HG03097 (cell line): ENCODE measurements around the gene ATP8B3.
"Not testable (repeated sequence)": the region's sequence is repeated elsewhere in the genome, so short reads cannot be mapped to it uniquely, and the experiment has no call there.

Experiments
- ATAC-seq: cut with Tn5 transposase; IDR thresholded peaks from one replicate; pipeline ENCODE4 v1.9.1; 2021; ENCODE audit not compliant: unreplicated experiment, low FRiP score

Gene ATP8B3

DNA sequence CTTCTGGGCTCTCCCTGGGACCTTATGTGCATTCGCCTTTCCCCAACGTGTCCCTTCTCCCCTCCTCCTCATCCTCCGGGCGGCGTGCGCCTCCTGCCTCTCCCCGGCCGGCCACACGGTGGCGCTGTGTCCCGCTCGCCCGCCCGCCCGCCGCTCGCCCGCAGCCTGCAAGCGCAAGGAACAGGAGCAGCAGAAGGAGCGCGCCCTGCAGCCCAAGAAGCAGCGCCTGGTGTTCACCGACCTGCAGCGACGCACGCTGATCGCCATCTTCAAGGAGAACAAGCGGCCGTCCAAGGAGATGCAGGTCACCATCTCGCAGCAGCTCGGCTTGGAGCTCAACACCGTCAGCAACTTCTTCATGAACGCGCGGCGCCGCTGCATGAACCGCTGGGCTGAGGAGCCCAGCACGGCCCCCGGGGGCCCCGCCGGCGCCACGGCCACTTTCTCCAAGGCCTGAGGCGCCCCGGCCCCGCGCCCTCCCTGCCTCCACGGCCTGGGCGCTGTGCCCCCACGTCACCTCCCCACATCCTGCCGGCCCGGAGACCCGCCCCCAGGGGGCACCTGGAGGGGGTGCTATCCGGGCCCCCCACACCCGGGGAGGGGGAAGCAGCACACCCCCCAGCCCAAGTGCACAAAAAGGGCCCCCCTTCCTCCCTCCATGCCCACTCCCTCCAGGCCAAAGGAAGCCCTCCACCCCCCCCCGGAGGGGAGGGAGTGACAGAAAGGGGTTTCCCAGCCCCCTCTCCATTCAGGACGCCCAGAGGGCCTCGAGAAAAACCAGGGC, 36.9 kb downstream of the ATP8B3 start:
- no peak for ATAC-seq

DNA sequence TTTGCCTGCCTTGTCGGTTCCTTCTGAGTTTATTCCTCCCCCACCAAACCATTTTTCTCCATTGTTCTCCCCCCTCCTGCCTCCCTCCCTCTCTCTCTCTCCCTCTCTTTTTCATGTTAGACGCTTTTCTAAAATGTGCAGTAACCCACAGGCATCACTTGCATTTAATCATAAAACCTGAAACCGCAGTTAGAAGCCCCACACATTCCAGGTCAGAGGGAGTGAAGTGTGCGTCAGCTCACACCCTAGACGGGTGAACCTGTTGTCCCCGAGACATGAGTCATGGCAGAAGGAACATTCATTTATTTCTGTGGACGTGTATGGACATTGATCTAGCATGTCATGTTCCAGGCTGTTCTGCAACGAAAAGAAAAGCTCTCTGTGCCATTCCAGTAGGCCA, 38.9 kb downstream of the ATP8B3 start:
- ATAC-seq, result no peak

DNA sequence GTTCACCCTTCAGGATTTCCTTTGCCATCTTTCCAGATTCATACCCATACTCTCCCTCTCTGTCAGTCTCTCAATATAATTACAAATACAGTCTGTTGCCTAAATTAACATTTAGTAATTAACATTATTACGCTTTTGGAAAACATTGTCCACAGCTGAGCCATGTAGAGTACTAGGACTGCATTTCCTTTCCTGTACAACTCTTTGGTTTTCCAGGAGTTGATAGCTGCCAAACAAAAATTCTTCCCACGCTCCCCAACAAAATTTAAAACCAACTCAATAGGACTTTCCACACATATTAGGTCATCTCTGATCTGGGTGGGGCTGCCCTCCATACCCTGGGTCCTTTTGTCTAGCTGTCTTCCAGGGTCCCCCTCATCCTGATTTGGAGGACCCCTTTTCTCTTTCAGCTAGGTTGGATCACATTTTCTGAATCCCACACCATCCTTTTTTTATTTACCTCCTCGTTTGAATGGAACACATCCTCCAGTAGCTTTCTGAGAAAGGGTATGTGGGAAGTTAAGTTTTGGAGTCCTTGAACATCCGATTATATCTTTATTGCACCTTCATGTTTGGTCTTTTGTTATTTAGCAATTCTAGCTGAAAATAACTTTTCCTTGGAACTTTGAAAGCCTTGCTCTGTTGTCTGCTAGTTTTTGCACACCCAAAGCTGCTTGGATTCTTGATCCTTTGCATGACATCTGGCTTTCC, 41.1 kb downstream of the ATP8B3 start:
- no peak for ATAC-seq

DNA sequence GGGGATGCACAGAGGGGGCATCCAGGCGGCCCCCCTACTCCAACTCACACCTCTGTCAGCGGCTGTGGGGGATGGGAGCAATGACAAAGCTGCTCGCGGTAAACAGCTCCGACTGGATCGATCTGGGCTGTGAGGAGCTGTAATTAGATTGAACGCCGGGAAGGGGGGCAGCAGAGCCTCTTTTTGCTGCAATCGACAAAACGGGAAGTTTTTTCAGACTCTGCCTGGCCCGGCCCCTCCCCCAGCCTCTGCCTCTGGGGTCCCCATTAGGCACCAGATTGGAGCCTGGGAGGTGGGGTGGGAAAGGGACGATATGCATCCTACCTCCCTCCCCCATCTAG, 42.5 kb downstream of the ATP8B3 start:
- no peak for ATAC-seq

DNA sequence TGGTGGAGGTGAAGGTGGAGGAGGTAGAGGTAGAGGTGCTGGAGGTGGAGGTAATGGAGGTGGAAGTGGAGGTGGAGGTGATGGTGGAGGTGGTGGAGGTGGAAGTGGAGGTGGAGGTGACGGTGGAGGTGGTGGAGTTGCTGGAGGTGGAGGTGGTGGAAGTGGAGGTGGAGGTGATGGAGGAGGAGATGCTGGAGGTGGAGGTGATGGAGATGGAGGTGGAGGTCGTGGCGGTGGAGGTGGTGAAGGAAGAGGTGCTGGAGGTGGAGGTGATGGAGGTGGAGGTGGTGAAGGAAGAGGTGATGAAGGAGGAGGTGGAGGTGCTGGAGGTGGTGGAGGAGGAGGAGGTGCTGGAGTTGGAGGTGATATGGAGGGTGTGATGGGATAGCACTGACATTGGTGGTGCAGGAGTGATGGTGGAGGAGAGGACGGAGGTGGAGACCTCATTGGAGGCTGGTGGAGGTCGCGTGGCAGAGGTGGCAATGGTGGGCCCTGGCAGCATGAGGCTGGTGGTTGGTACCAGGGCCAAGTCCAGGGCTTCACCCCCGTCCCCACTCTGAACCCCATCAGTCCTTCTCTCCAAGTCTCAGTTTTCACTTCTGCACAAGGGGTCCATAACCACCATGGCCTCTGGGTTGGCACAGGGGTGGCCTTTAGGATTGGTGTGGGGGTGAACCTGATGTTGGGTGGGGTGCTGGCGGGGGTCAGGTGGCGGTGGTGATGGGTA, 43.0 kb downstream of the ATP8B3 start:
- ATAC-seq, result no peak

DNA sequence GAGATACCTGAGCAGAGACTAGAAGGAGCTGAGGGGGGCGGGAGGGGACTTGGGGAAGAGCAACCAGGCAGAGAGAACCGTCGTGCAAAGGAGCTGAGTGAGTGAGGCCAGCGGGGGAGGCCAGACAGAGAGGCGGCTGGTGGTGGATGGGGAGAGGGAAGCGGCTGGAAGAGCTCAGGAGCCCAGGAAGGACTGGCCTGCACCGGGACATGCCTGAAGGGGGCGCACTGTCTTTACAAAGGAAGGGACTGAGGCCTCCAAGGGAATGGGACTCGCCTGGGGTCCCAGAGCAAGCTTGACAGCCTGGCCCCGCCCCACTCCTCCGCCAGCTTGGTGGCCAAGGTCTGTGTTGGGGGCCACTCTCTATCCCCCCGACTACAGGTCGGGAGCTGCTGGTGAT, 43.8 kb downstream of the ATP8B3 start:
- no peak for ATAC-seq

DNA sequence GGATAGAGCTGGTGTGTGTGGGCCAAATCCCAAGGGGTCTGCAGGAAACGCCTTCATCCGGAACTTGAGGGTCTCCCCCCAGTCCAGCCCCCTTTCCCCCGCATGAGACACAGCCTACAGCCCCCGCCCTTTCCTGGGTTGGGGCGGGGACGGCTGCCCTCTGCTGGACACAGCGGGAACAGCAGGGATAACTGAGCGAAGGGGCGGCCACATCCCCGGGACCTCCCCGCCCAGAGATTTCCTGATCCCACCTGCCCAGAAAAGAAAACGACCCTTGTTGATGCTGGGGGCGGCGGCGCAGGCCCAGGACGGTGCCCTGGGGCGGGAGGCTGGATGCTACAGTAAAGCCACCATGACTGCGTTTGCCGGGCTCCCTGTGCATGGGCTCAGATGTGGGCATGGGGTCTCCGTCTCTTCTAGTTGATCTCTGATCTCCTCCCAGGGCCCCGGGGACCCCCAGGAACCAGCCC, 44.6 kb downstream of the ATP8B3 start:
- ATAC-seq, result no peak

DNA sequence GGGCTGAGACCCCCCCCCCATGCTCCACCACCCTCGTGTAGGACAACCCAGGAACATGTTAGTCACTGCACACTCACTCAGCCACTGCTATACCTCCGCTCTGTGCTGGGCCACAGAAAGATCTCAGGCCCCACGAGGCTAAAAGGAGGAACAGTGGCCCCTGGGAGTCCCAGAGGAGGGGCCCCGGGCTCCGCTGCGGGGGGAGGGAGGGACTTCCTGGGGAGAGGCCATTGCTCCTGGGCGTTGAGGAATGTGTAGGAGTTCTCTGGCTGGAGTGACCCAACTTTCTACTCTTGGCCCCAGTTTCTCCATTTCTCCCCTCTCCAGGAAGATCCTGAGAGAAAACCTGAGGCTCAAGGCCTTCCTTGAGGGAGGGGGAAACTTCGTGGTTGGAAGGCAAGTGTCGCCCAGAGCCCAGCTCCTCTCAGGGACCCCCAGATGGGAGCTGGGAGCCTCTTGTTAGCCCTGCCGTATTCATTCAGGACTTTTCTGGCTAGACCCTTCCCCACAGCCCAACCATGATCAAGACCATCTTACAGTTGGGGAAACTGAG, 45.2 kb downstream of the ATP8B3 start:
- ATAC-seq, result no peak

DNA sequence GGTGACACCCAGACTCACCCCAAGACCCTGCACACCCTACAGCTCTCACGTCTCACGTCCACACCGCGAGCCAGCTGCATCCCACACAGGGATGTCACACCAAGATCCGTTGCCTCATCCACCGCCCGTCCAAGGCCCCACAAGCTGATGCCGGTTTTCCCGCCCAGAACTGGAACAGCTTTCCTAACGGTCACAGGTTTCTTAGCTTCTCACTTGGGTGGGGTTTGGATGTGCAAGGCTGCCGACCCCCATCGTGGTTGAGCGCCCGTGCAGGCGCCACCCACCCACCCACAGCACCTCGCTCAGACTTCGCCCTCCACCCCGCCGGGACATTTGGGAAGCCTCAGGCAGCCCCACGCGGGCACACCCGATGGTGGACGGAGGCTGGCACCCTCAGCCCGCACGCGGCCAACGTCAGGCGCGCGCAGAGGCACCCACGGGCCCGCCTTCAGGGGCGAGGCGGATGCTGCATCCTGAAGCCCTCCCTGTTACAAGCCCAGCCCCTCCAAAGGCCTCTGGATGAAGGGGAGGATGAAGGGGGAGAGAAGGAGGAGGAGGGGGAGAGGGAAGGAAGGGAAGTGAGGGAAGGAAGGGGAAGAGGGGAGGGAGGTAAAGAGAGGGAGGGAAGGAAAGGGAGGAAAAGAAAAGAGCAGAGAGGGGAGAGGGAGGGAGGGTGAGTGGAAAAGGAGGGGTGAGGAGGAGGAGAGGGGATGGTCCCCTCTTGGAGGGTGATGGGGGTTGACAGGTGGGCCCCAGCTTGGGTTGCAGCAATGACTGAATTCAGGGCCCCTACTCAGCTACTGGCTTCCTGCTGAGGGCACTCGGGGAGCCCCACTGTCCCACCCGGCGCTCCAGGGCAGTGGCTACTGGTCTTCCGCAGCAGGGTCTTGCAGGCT, 45.9 kb downstream of the ATP8B3 start:
- ATAC-seq, result no peak

DNA sequence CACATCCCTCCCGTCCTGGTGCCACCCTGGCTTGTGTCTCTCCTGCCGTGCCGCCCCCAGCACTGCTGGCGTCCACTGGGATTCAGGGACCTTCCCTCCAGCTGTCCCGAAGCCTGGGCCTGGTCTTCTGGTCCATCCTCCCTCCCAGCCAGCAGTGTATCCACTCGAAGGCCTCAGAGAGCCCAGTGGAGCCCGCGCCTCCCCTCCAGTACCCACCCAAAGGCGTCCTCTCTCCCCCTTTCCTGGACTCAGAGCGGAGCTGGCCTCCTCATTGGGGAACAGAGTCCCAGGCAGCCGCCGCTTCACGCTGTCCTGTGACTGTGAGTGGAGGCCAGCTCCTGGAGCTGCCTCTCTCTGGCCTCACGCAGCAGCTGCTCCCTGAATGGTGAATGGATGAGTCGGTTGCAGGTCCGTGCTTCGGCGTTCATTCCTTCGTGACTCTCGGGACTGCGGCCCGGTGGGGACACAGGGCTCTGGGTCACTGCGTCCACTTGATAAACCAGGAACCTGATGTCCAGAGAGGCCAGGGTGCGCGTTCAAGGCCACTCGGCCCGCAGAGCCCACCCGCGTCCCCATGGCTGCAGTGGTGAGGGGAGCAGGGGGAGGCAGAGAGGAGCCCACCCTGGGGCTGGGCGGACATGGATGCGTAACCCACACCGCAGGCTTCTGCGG, 46.7 kb downstream of the ATP8B3 start:
- no peak for ATAC-seq

DNA sequence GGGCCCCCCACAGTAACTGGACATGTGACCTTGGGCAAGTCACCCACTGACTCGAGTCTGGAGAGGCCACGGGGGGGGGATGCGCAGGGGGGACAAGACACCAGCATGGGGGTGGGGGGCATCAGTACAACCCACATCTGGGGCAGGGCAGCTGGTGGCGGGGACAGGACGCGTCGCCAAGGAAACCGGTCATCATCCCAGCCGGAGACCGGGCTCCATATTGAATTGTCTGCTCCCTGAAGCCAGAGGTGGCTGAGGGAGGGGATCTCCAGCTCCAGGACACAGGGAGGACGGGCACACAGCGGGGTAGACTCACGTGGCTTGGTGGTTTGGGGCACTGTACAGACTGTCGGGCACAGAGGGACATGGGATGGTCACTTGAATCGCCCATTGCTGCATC, 47.3 kb downstream of the ATP8B3 start:
- ATAC-seq, result no peak

DNA sequence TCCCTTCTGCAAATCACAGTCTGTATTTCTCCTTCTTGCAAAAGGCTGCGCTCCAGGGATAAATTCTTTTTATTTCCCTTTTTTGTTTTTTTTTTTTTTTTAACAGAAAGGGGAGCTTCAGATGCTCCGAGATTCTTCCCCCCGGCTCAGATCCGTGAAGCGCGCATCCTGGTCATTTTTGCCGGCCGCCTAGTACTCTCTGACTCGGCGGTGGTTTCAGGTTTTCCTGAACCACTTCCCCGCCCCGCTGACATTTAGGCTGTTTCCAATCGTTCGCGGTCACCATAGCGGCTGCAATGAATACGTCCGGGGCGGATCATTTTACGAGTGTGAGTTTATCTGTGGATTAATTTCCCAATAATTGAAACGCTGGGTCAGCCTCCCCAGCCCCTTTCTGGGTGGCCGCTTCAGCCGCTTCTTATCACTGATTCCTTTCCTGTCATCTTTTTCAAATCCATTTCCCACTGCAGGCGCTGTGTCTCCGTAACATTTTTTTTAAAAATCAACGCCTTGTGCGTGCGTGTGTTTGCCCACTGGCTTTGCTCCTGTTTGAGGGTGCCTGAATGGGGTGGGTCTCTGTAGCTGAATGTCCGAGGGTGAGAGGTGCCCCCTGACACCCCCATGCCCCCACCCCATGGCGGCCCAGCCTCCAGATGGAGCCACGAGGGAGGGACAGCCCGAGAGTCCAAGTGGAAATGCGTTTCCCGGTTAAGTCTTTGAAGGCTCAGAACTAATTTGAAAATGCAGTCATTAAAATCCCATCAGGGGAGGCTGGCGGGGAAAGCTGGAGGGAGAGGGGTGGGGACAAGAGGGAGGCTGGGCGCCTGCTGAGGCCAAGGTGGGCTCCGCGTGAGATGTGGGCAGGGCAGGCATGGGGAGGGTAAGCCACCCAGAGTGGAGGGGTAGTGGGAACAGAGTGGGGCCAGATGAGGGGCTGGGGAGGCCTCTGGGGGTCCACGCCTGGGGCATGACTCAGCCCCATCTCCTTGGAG, 48.1 kb downstream of the ATP8B3 start:
- ATAC-seq, result no peak

DNA sequence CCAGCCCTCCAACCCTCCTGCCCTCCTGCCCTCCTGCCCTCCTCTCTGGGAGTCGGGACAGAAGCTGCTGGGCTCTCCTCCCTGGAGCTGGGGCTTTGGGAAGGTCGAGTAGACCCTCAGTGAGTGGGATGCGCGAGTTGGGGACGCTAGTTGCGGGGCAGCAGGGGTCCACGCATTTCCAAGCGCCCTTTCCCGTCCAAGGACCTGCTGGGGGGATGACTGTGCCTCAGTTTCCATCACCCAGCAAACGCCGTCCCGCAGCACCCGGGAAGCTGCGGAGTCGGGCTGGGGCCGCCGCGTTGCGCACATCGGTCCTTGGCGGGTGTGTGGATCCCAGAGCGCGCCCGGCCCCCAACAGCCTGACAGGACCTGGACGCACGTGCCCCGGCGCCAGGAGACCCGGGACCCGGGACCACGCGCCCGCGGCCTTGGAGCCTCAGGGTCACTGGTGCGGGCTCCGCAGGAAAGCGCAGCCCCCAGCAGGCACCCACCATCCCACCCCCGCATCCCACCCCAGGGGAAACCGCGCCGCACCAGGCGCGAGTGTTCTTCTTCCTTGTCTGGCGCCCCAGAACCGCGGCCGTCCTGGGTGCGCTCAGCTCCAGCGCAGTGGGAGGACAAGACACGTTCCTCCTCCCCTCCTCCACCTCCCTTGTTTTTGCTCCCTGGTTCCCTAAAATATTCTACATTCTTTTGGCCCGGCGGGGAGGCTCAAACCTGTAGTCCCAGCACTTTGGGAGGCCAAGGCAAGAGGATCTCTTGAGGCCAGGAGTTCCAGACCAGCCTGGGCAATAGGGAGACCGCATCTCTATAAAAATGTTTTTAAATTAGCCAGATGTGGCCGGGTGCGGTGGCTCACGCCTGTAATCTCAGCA, 49.6 kb downstream of the ATP8B3 start:
- no peak for ATAC-seq

DNA sequence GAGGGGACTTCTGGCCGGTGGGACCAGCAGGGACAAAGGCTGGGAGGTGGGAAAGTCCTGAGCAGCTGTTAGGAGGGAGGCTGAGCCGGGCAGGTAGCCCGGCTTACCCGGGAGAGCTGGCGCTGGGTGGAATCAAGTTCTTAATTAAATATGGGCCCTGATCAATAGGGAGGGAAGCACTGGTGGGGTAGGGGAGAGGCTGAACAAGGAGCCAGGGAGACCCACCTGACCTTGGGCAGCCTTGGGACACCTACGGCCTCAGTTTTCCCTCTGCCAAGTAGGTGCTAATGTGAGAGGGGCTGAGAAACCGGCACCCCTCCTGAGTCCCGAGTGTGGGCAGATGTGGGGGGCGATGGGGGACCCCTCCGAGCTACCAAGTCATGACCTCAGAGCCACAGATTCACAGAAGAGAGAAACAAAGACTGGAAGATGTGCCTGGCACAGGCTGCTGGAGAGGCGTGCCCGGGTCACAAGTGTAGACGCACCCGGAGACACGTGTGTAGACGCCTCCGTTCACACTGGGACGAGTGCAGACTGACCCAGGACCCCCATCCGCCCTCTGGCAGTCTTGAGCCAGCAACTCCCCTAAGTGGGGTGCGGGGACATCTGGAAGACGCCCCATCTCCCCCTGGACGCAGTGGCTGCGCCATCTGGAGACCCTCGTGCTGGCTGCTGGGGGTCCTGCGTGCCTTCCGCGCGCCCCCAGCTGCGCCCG, 50.4 kb downstream of the ATP8B3 start:
- no peak for ATAC-seq

DNA sequence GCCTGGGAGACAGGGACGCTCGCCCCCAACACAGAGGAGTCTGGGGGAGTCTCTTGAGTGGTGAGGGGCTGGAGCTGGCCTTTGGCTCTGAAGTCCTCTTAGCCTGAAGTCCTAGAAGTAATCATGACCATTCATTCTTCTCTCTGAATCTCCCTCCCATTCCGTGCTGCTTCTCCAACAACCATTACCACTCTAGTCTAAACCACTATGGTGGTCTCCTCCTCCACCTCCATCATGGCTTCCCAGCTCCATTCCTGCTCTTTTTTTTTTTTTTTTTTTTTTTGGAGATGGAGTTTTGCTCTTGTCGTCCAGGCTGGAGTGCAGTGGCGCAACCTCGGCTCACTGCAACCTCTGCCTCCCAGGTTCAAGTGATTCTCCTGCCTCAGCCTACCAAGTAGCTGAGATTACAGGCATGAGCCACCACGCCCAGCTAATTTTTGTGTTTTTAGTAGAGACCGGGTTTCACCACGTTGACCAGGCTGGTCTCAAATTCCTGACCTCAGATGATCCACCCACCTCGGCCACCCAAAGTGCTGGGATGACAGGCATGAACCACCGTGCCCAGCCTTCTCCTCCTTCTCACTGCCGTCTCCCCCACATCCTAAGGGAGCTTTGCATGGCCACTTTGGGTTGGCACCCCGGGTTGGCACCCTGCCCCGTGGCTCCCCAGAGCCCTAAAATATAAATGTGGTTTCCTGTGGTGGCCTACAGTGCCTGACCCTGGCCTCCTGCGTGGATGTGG, 51.1 kb downstream of the ATP8B3 start:
- not testable (repeated sequence) for ATAC-seq

DNA sequence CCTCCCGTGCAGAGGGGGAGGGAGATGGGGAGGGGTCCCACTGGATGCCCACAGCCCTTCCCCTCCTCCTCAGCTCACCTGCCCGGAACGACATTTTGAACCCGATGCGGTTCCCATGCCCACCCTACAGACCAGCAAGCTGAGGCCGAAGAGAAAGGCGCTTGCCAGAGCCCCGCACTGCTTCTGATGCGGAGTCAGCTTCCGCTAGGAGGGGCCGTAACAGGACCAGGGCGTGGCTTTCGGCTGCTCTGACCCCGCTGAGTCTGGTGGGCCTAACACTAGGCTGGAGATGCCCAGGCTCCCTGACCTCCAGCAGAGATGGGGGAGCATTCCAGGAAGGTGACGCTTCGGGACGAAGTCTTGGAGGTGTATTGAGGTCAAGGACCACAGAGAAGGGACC, 52.1 kb downstream of the ATP8B3 start:
- ATAC-seq, result no peak
